Measurements from ENCODE around the gene ASNS. TPM values are rescaled to one million over a fixed set of nuclear protein-coding genes. Genes with fewer than 3 reads are reported as not detected.

Gene ASNS
- polyA plus RNA-seq, 1 experiment: 73.4 TPM

DNA sequence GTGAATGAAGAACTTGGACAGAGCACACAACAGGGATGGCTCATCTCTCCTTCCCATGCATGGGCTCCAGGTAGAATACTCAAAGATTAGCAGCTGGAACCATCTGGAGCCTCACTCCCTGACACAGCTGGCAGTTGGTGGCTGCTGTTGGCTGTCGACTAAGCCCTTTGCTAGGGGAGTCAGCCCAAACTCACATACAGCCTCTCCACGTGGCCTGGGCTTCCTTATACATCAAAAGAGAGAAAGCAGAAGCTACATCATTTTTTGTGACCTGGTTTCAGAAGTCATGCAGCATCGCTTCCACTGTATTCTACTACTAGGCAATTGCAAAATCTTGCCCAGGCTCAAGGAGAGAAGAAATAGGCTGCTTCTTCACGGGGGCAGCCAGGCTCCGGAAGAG, 24.4 kb downstream of the ASNS start:
- no peak for DNase-seq (ENCODE audit: low read depth)
- Histone ChIP-seq H3K36me3 (ENCODE audit: control insufficient read depth, insufficient read depth, low read length) (no peaks in the 10 kb centered on the region), H3K27me3 (ENCODE audit: control insufficient read depth, insufficient read depth, low read length) (no peaks in the 10 kb centered on the region), H3K4me3 (ENCODE audit: low read depth, low read length) (no peak overlapping the region)
- TF ChIP-seq, protein P1, sequence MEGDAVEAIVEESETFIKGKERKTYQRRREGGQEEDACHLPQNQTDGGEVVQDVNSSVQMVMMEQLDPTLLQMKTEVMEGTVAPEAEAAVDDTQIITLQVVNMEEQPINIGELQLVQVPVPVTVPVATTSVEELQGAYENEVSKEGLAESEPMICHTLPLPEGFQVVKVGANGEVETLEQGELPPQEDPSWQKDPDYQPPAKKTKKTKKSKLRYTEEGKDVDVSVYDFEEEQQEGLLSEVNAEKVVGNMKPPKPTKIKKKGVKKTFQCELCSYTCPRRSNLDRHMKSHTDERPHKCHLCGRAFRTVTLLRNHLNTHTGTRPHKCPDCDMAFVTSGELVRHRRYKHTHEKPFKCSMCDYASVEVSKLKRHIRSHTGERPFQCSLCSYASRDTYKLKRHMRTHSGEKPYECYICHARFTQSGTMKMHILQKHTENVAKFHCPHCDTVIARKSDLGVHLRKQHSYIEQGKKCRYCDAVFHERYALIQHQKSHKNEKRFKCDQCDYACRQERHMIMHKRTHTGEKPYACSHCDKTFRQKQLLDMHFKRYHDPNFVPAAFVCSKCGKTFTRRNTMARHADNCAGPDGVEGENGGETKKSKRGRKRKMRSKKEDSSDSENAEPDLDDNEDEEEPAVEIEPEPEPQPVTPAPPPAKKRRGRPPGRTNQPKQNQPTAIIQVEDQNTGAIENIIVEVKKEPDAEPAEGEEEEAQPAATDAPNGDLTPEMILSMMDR (IDR thresholded peaks at IDR 0.05; ENCODE audit: insufficient read depth, low read depth, low read length): no peak
- POLR2A ChIA-PET: no interaction called here
- CTCF ChIA-PET: interaction anchor here (0.6 to 2.0 kb wide), 5 partner anchors 12 to 743 kb away, joined by 3 to 8 read pairs (median 4); partner anchors contain the start of genes ASNS and SDHAF3

DNA sequence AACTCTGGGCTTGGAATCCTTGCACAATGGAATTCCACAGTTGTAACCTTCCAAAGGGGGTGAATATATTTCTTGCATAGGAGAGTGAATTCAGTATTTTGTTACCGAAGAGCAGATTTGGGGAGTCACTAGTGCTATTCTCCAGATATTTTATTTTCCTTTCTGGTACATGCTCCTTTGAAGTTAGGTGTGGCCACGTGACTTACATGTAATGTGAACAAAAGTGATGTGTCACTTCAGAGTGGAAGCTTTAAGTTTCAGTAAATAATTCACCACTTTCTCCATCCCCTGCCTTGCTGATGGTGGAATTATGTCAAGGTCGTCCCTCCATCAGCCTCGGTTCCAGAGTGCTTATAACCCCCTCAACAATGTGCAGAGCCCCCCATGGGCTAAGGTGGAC, 25.3 kb downstream of the ASNS start:
- POLR2A ChIA-PET: no interaction called here
- Histone ChIP-seq H3K27me3 (ENCODE audit: control insufficient read depth, insufficient read depth, low read length) (no peaks in the 10 kb centered on the region), H3K36me3 (ENCODE audit: control insufficient read depth, insufficient read depth, low read length) (no peaks in the 10 kb centered on the region), H3K4me3 (ENCODE audit: low read depth, low read length) (no peak overlapping the region)
- CTCF ChIA-PET: interaction anchor here (0.6 to 2.0 kb wide), 4 partner anchors 11 to 742 kb away, joined by 3 to 8 read pairs (median 6); partner anchors contain the start of gene SDHAF3
- no peak for DNase-seq (ENCODE audit: low read depth)
- TF ChIP-seq, protein P1 (IDR thresholded peaks at IDR 0.05; ENCODE audit: insufficient read depth, low read depth, low read length): no peak

DNA sequence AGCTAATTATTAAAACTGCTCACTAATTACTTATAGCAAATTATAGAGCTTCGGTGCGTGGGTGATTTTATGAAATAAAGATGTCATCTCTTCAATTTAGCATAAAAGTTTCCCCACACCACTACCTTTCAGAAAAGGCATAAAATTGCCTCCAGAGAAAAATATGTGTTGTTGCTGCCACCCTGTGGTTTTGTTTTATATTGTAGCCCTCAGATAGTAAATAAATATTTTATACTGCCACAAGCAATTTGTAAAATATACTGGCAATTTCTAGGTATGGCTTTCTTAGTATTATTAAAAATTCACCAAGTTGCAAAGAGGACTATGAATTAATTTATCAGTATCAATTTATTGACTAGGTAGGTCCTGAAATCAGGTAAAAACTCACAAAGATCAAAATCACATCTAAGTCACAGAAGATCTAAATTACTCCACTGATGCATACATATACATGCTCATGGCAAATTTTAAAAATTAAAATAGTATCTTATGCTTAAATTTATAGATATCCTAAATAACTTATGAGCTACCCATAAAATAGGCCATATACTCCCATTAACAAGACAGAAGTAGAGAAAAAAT, 26.5 kb downstream of the ASNS start:
- TF ChIP-seq, protein P1 (IDR thresholded peaks at IDR 0.05; ENCODE audit: insufficient read depth, low read depth, low read length): peak; percentile 44
- H3K27me3 ChIP-seq (ENCODE audit: control insufficient read depth, insufficient read depth, low read length): no peaks in the 10 kb centered on the region
- no peak for DNase-seq (ENCODE audit: low read depth)
- POLR2A ChIA-PET: no interaction called here
- H3K4me3 ChIP-seq (ENCODE audit: low read depth, low read length): no peak overlapping the region
- H3K36me3 ChIP-seq (ENCODE audit: control insufficient read depth, insufficient read depth, low read length): no peaks in the 10 kb centered on the region
- CTCF ChIA-PET: interaction anchor here (0.6 to 3.2 kb wide), 11 partner anchors 9 to 1930 kb away, joined by 3 to 22 read pairs (median 4); partner anchors contain the start of gene SDHAF3

DNA sequence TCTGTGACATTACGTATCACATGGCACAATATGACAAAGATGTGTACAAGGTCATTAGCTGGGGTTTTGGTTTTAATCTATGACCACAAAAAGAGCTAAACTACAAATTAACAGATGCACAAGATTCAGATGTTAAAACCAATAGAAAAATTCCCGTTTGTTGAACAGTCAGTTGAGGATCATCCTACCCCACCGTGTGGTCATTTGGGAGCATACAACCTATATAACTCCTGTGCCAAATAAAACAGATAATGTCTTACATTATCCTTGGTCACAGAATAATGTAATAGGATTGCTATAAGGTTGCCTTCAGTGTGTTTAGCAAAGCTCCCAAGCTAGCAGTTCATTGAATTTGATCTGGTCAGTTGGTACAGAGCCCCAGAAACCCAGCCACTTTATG, 28.2 kb downstream of the ASNS start:
- ChIA-PET CTCF (interaction anchor here (2.8 to 3.2 kb wide), 2 partner anchors 8 to 739 kb away, joined by 13 to 22 read pairs; no protein-coding TSS in a partner anchor), POLR2A (no interaction called here)
- no peak for DNase-seq (ENCODE audit: low read depth)
- TF ChIP-seq, protein P1 (IDR thresholded peaks at IDR 0.05; ENCODE audit: insufficient read depth, low read depth, low read length): no peak
- no peaks in the 10 kb centered on the region for H3K36me3 ChIP-seq (ENCODE audit: control insufficient read depth, insufficient read depth, low read length)
- no peak overlapping the region for H3K4me3 ChIP-seq (ENCODE audit: low read depth, low read length)
- no peaks in the 10 kb centered on the region; the same call in 1 of the 2 replicates for H3K27me3 ChIP-seq (ENCODE audit: control insufficient read depth, insufficient read depth, low read length)

DNA sequence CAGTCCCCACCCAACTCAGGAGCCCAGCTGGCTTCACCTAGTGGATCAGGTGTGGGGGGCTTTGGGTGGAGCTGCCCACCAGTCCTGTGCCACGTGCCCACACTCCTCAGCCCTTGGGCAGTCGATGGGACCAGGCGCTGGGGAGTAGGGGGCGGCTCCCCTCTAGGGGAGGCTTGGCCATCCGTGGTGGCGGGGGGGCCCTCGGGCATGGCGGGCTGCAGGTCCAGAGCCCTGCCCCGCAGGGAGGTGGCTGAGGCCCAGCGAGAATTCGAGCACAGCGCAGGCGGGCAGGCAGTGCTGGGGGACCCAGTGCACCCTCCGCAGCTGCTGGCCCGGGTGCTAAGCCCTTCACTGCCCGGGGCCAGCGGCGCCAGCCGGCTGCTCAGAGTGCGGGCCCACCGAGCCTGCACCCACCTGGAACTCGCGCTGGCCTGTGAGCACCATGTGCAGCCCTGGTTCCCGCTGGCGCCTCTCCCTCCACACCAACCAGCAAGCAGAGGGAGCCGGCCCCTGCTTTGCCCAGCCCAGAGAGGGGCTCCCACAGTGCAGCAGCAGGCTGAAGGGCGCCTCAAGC, 29.3 kb downstream of the ASNS start:
- TF ChIP-seq, protein P1 (IDR thresholded peaks at IDR 0.05; ENCODE audit: insufficient read depth, low read depth, low read length): no peak
- Histone ChIP-seq H3K27me3 (ENCODE audit: control insufficient read depth, insufficient read depth, low read length) (no peaks in the 10 kb centered on the region; the same call in 1 of the 2 replicates), H3K4me3 (ENCODE audit: low read depth, low read length) (no peak overlapping the region), H3K36me3 (ENCODE audit: control insufficient read depth, insufficient read depth, low read length) (no peaks in the 10 kb centered on the region)
- no peak for DNase-seq (ENCODE audit: low read depth)
- ChIA-PET POLR2A (no interaction called here), CTCF (interaction anchor here (1.0 to 1.7 kb wide), 3 partner anchors 8 to 17 kb away, joined by 3 to 4 read pairs (median 3); no protein-coding TSS in a partner anchor)
